GM23338 (cell line): ENCODE measurements around the gene CNTNAP5. TPM values are rescaled to one million over a fixed set of nuclear protein-coding genes. Genes with fewer than 3 reads are reported as not detected.

ENCODE experiments used
- ATAC-seq: fragments of 200-7000 bp; cut with Tn5 transposase; 3 replicates; pipeline ENCODE4 v1.9.1; 2020
- DNase-seq: peaks from one replicate; pipeline ENCODE4 v3.0.0-alpha.2; 2015; ENCODE audit warnings: low spot score
- H2AFZ ChIP-seq: fragments of 200-600 bp; sonication (generic); 2 replicates; pipeline ENCODE4 v1.8.0; 2016; ENCODE audit warnings: antibody characterized with exemption, mild to moderate bottlenecking, moderate library complexity
- H3F3A ChIP-seq: fragments of 200-600 bp; sonication (generic); replicated peaks from 2 replicates; pipeline ENCODE4 v1.8.0; 2017; ENCODE audit warnings: antibody characterized with exemption, mixed run types, low read depth
- H3K27ac ChIP-seq: fragments of 200-600 bp; sonication (generic); 2 replicates; pipeline ENCODE4 v1.6.1; 2016; ENCODE audit warnings: low read depth
- H3K27me3 ChIP-seq: fragments of 200-600 bp; sonication (generic); 2 replicates; pipeline ENCODE4 v1.8.0; 2016; ENCODE audit warnings: mild to moderate bottlenecking, mixed run types, moderate library complexity; ENCODE audit not compliant: insufficient read depth
- H3K36me3 ChIP-seq: fragments of 200-600 bp; sonication (generic); 2 replicates; pipeline ENCODE4 v1.8.0; 2016; ENCODE audit warnings: mild to moderate bottlenecking; ENCODE audit not compliant: insufficient read depth
- H3K4me1 ChIP-seq: fragments of 200-600 bp; sonication (generic); 2 replicates; pipeline ENCODE4 v1.8.0; 2016; ENCODE audit warnings: mild to moderate bottlenecking, moderate library complexity; ENCODE audit not compliant: insufficient read depth
- H3K4me2 ChIP-seq: fragments of 200-600 bp; sonication (generic); 2 replicates; pipeline ENCODE4 v1.7.1; 2017; ENCODE audit warnings: mixed run types
- H3K4me3 ChIP-seq: fragments of 200-600 bp; sonication (generic); 2 replicates; pipeline ENCODE4 v1.6.1; 2016; ENCODE audit warnings: mixed run types
- H3K79me2 ChIP-seq: fragments of 200-600 bp; sonication (generic); replicated peaks from 2 replicates; pipeline ENCODE4 v1.8.0; 2017; ENCODE audit warnings: mild to moderate bottlenecking; ENCODE audit not compliant: insufficient read depth
- H3K9me2 ChIP-seq: fragments of 200-600 bp; sonication (generic); 2 replicates; pipeline ENCODE4 v1.8.0; 2017; ENCODE audit not compliant: insufficient read depth
- H4K20me1 ChIP-seq: fragments of 200-600 bp; sonication (generic); replicated peaks from 2 replicates; pipeline ENCODE4 v1.8.0; 2017; ENCODE audit warnings: mild to moderate bottlenecking; ENCODE audit not compliant: insufficient read depth
- H3K27ac Mint-ChIP-seq: 2 replicates; pipeline ENCODE4 v1.8.0; 2020; ENCODE audit warnings: inconsistent platforms, mild to moderate bottlenecking, moderate library complexity, mixed read lengths
- H3K27me3 Mint-ChIP-seq: 3 replicates; pipeline ENCODE4 v1.8.0; 2022; ENCODE audit warnings: low read depth, mild to moderate bottlenecking, moderate library complexity, mixed read lengths, inconsistent platforms; ENCODE audit not compliant: insufficient read depth, poor library complexity
- H3K36me3 Mint-ChIP-seq: 3 replicates; pipeline ENCODE4 v1.8.0; 2021; ENCODE audit warnings: low read depth, mild to moderate bottlenecking, inconsistent platforms, moderate library complexity, mixed read lengths
- H3K4me1 Mint-ChIP-seq: 3 replicates; pipeline ENCODE4 v1.8.0; 2020; ENCODE audit warnings: mild to moderate bottlenecking, inconsistent platforms, mixed read lengths
- H3K4me3 Mint-ChIP-seq: 3 replicates; pipeline ENCODE4 v1.8.0; 2021; ENCODE audit warnings: moderate library complexity, mild to moderate bottlenecking, inconsistent platforms, mixed read lengths
- H3K9me3 Mint-ChIP-seq: 3 replicates; pipeline ENCODE4 v1.8.0; 2020; ENCODE audit warnings: moderate library complexity, mild to moderate bottlenecking, inconsistent platforms, mixed read lengths
- CREB1 ChIP-seq: fragments of 250-450 bp; sonication (Bioruptor Pico); IDR thresholded peaks from 2 replicates; pipeline ENCODE4 v1.5.0; 2020; ENCODE audit warnings: low read depth, mild to moderate bottlenecking, moderate library complexity
- CTCF ChIP-seq, 2 experiments: fragments of 200-600 bp in 1 of 2; sonication (generic) in 1 of 2; conservative IDR thresholded peaks; 2 replicates each; pipeline versions ENCODE4 v1.5.1 to v1.6.1; 2016 to 2017; ENCODE audit warnings: antibody characterized with exemption in 2 of 2, low read depth in 2 of 2, mild to moderate bottlenecking in 2 of 2, moderate library complexity in 1 of 2
- EZH2 ChIP-seq: fragments of 200-600 bp; sonication (generic); IDR thresholded peaks from one replicate; pipeline ENCODE4 v1.8.0; 2017; ENCODE audit warnings: antibody characterized with exemption, mild to moderate bottlenecking, low read depth; ENCODE audit not compliant: unreplicated experiment
- EZH2phosphoT487 ChIP-seq: fragments of 200-600 bp; sonication (generic); IDR thresholded peaks from one replicate; pipeline ENCODE4 v1.8.1; 2018; ENCODE audit warnings: antibody characterized with exemption; ENCODE audit not compliant: unreplicated experiment
- JUNB ChIP-seq: IDR thresholded peaks from one replicate; pipeline ENCODE4 v1.6.1; 2016; ENCODE audit warnings: antibody characterized with exemption; ENCODE audit not compliant: unreplicated experiment
- REST ChIP-seq: IDR thresholded peaks from one replicate; pipeline ENCODE4 v1.6.1; 2018; ENCODE audit warnings: antibody characterized with exemption; ENCODE audit not compliant: unreplicated experiment
- ZNF114 ChIP-seq: fragments of 250-450 bp; sonication (Bioruptor Pico); IDR thresholded peaks from 2 replicates; pipeline ENCODE4 v1.5.0; 2020; ENCODE audit warnings: mild to moderate bottlenecking, moderate library complexity
- ZNF331 ChIP-seq: fragments of 250-450 bp; sonication (Bioruptor Pico); IDR thresholded peaks from 2 replicates; pipeline ENCODE4 v1.5.0; 2020; ENCODE audit warnings: low read depth, mild to moderate bottlenecking, moderate library complexity
- polyA plus RNA-seq: library from polyadenylated mRNA; unstranded; fragments of >200 nt; fragmentation: Nextera tagmentation; extraction: Ambion mirVana; gene quantifications from 2 replicates; pipeline ENCODE4 v1.2.1, GENCODE V29; 2016
- total RNA-seq: library from RNA; depleted of rRNA; stranded (reverse); fragments of >200 nt; shearing (Covaris generic); gene quantifications from 2 replicates; pipeline ENCODE4 v1.2.3, GENCODE V29; 2014
- TF ChIP-seq, protein P1 (sequence below): fragments of 250-450 bp; sonication (Bioruptor Pico); IDR thresholded peaks from 2 replicates; pipeline ENCODE4 v1.5.0; 2020; ENCODE audit warnings: mild to moderate bottlenecking, moderate library complexity
- TF ChIP-seq, protein P2 (sequence below): IDR thresholded peaks from 2 replicates; pipeline ENCODE4 v1.6.1; 2016; ENCODE audit warnings: antibody characterized with exemption

The CNTNAP5 gene
- total and polyA plus RNA-seq, 2 experiments from 2014 or later, result 0.49 to 0.50 TPM

- peaks cover 7% of the 10 kb centered on the region; the same call in 1 of the 2 replicates for H3K4me1 ChIP-seq
- H3K79me2 ChIP-seq, result no peaks in the 10 kb centered on the region
- no peak overlapping the region for H2AFZ ChIP-seq
- DNase-seq (no peak), ATAC-seq (no peak)
- Mint-ChIP-seq H3K36me3 (no peaks in the 10 kb centered on the region), H3K27me3 (peaks cover 2% of the 10 kb centered on the region), H3K4me3 (no peak overlapping the region), H3K27ac (no peak overlapping the region), H3K9me3 (no peaks in the 10 kb centered on the region), H3K4me1 (peaks cover 12% of the 10 kb centered on the region)
- no peaks in the 10 kb centered on the region for H3K36me3 ChIP-seq
- no peaks in the 10 kb centered on the region for H4K20me1 ChIP-seq
- H3K27ac ChIP-seq, result no peak overlapping the region
- H3K4me2 ChIP-seq, result peak overlapping the region; percentile 33; the same call in 1 of the 2 replicates
- H3K9me2 ChIP-seq, result peaks cover 5% of the 10 kb centered on the region; the same call in 1 of the 2 replicates
- H3K27me3 ChIP-seq, result no peaks in the 10 kb centered on the region
- TF ChIP-seq CTCF (conservative IDR thresholded peaks at IDR 0.05; ENCODE audit: low read depth in 2 of 2) (no peak), ZNF114 (CRISPR knock-in tag) (no peak), REST (no peak), EZH2phosphoT487 (no peak), ZNF331 (CRISPR knock-in tag) (no peak), EZH2 (no peak), JUNB (no peak), CREB1 (no peak)
- TF ChIP-seq, protein P1, sequence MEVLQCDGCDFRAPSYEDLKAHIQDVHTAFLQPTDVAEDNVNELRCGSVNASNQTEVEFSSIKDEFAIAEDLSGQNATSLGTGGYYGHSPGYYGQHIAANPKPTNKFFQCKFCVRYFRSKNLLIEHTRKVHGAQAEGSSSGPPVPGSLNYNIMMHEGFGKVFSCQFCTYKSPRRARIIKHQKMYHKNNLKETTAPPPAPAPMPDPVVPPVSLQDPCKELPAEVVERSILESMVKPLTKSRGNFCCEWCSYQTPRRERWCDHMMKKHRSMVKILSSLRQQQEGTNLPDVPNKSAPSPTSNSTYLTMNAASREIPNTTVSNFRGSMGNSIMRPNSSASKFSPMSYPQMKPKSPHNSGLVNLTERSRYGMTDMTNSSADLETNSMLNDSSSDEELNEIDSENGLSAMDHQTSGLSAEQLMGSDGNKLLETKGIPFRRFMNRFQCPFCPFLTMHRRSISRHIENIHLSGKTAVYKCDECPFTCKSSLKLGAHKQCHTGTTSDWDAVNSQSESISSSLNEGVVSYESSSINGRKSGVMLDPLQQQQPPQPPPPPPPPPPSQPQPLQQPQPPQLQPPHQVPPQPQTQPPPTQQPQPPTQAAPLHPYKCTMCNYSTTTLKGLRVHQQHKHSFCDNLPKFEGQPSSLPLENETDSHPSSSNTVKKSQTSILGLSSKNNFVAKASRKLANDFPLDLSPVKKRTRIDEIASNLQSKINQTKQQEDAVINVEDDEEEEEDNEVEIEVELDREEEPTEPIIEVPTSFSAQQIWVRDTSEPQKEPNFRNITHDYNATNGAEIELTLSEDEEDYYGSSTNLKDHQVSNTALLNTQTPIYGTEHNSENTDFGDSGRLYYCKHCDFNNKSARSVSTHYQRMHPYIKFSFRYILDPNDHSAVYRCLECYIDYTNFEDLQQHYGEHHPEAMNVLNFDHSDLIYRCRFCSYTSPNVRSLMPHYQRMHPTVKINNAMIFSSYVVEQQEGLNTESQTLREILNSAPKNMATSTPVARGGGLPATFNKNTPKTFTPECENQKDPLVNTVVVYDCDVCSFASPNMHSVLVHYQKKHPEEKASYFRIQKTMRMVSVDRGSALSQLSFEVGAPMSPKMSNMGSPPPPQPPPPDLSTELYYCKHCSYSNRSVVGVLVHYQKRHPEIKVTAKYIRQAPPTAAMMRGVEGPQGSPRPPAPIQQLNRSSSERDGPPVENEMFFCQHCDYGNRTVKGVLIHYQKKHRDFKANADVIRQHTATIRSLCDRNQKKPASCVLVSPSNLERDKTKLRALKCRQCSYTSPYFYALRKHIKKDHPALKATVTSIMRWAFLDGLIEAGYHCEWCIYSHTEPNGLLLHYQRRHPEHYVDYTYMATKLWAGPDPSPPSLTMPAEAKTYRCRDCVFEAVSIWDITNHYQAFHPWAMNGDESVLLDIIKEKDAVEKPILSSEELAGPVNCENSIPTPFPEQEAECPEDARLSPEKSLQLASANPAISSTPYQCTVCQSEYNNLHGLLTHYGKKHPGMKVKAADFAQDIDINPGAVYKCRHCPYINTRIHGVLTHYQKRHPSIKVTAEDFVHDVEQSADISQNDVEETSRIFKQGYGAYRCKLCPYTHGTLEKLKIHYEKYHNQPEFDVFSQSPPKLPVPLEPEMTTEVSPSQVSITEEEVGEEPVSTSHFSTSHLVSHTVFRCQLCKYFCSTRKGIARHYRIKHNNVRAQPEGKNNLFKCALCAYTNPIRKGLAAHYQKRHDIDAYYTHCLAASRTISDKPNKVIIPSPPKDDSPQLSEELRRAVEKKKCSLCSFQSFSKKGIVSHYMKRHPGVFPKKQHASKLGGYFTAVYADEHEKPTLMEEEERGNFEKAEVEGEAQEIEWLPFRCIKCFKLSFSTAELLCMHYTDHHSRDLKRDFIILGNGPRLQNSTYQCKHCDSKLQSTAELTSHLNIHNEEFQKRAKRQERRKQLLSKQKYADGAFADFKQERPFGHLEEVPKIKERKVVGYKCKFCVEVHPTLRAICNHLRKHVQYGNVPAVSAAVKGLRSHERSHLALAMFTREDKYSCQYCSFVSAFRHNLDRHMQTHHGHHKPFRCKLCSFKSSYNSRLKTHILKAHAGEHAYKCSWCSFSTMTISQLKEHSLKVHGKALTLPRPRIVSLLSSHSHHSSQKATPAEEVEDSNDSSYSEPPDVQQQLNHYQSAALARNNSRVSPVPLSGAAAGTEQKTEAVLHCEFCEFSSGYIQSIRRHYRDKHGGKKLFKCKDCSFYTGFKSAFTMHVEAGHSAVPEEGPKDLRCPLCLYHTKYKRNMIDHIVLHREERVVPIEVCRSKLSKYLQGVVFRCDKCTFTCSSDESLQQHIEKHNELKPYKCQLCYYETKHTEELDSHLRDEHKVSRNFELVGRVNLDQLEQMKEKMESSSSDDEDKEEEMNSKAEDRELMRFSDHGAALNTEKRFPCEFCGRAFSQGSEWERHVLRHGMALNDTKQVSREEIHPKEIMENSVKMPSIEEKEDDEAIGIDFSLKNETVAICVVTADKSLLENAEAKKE (CRISPR knock-in tag), result no peak
- TF ChIP-seq, protein P2, sequence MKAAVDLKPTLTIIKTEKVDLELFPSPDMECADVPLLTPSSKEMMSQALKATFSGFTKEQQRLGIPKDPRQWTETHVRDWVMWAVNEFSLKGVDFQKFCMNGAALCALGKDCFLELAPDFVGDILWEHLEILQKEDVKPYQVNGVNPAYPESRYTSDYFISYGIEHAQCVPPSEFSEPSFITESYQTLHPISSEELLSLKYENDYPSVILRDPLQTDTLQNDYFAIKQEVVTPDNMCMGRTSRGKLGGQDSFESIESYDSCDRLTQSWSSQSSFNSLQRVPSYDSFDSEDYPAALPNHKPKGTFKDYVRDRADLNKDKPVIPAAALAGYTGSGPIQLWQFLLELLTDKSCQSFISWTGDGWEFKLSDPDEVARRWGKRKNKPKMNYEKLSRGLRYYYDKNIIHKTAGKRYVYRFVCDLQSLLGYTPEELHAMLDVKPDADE, result no peak
- H3F3A ChIP-seq, result no peaks in the 10 kb centered on the region
- no peak overlapping the region for H3K4me3 ChIP-seq
Observed at GRCh38 chr2:124426122-124426521, 401.0 kb downstream of the CNTNAP5 start.
